HUES6 (cell line): ENCODE results near the gene PDF.
"Not testable (repeated sequence)": the region's sequence is repeated elsewhere in the genome, so short reads cannot be mapped to it uniquely, and the experiment has no call there.

Experiments used
- H3K27ac ChIP-seq: 2 replicates; pipeline ENCODE4 v1.7.0; 2013; ENCODE audit warnings: low read depth, mild to moderate bottlenecking, low read length, inconsistent platforms
- H3K27me3 ChIP-seq: 2 replicates; pipeline ENCODE4 v1.6.1; 2013; ENCODE audit warnings: low read length; ENCODE audit not compliant: control insufficient read depth, insufficient read depth
- H3K36me3 ChIP-seq: 2 replicates; pipeline ENCODE4 v1.6.1; 2013; ENCODE audit warnings: low read length; ENCODE audit not compliant: control insufficient read depth, insufficient read depth
- H3K4me1 ChIP-seq: 2 replicates; pipeline ENCODE4 v1.6.1; 2013; ENCODE audit warnings: low read length; ENCODE audit not compliant: control insufficient read depth, insufficient read depth
- H3K4me3 ChIP-seq: 2 replicates; pipeline ENCODE4 v1.5.1; 2013; ENCODE audit warnings: low read depth, low read length
- H3K9ac ChIP-seq: one replicate; pipeline ENCODE4 v1.6.1; 2013; ENCODE audit warnings: mild to moderate bottlenecking, low read length
- H3K9me3 ChIP-seq: 2 replicates; pipeline ENCODE4 v1.6.1; 2013; ENCODE audit warnings: low read depth, low read length; ENCODE audit not compliant: control insufficient read depth, insufficient read depth

Gene PDF

GRCh38 chr16:69301861-69302260, 28.5 kb downstream of the PDF start:
- Histone ChIP-seq H3K36me3 (peaks cover 21% of the 10 kb centered on the region), H3K4me3 (no peak overlapping the region), H3K27me3 (no peaks in the 10 kb centered on the region), H3K27ac (no peak overlapping the region), H3K4me1 (no peaks in the 10 kb centered on the region), H3K9me3 (no peaks in the 10 kb centered on the region), H3K9ac (no peak overlapping the region)

- H3K4me1 ChIP-seq, result no peaks in the 10 kb centered on the region
- H3K36me3 ChIP-seq, result peaks cover 21% of the 10 kb centered on the region
- no peak overlapping the region for H3K9ac ChIP-seq
- H3K27ac ChIP-seq, result no peak overlapping the region
- no peaks in the 10 kb centered on the region for H3K9me3 ChIP-seq
- H3K4me3 ChIP-seq, result no peak overlapping the region
- H3K27me3 ChIP-seq, result no peaks in the 10 kb centered on the region
Observed at GRCh38 chr16:69301187-69301586, 29.2 kb downstream of the PDF start.

GRCh38 chr16:69298261-69298660, 32.1 kb downstream of the PDF start:
- Histone ChIP-seq H3K9ac (no peak overlapping the region), H3K4me1 (no peaks in the 10 kb centered on the region), H3K9me3 (no peaks in the 10 kb centered on the region), H3K27me3 (no peaks in the 10 kb centered on the region), H3K27ac (no peak overlapping the region), H3K36me3 (peaks cover 19% of the 10 kb centered on the region), H3K4me3 (no peak overlapping the region)

- not testable (repeated sequence) for H3K4me3 ChIP-seq, H3K27me3 ChIP-seq, H3K9me3 ChIP-seq, H3K27ac ChIP-seq, H3K9ac ChIP-seq, H3K4me1 ChIP-seq
- H3K36me3 ChIP-seq, result peaks cover 15% of the 10 kb centered on the region
Observed at GRCh38 chr16:69296771-69297170, 33.6 kb downstream of the PDF start.

- no peaks in the 10 kb centered on the region for H3K36me3 ChIP-seq
Observed at GRCh38 chr16:69294051-69294450, 36.3 kb downstream of the PDF start.

GRCh38 chr16:69293401-69293800, 37.0 kb downstream of the PDF start:
- no peak overlapping the region for H3K9ac ChIP-seq
- no peak overlapping the region for H3K27ac ChIP-seq
- no peaks in the 10 kb centered on the region for H3K9me3 ChIP-seq
- H3K27me3 ChIP-seq, result no peaks in the 10 kb centered on the region
- no peak overlapping the region for H3K4me3 ChIP-seq
- H3K4me1 ChIP-seq, result no peaks in the 10 kb centered on the region
- H3K36me3 ChIP-seq, result no peaks in the 10 kb centered on the region

More at GRCh38 chr16:69294051-69294450, 36.3 kb downstream of the PDF start:
- H3K4me1 ChIP-seq, result no peaks in the 10 kb centered on the region
- no peaks in the 10 kb centered on the region for H3K27me3 ChIP-seq
- H3K27ac ChIP-seq, result no peak overlapping the region
- no peak overlapping the region for H3K9ac ChIP-seq
- H3K4me3 ChIP-seq, result no peak overlapping the region
- H3K9me3 ChIP-seq, result no peaks in the 10 kb centered on the region

- H3K9me3 ChIP-seq, H3K36me3 ChIP-seq, H3K27me3 ChIP-seq, H3K27ac ChIP-seq, H3K9ac ChIP-seq, H3K4me3 ChIP-seq, H3K4me1 ChIP-seq: not testable (repeated sequence)
Observed at GRCh38 chr16:69291657-69292056, 38.7 kb downstream of the PDF start.

- Histone ChIP-seq H3K4me3 (no peak overlapping the region), H3K27ac (no peak overlapping the region), H3K4me1 (no peaks in the 10 kb centered on the region), H3K36me3 (peaks cover 9% of the 10 kb centered on the region), H3K9me3 (no peaks in the 10 kb centered on the region), H3K27me3 (no peaks in the 10 kb centered on the region), H3K9ac (no peak overlapping the region)
Observed at GRCh38 chr16:69286941-69287713, 43.3 kb downstream of the PDF start.

- peaks cover 9% of the 10 kb centered on the region for H3K36me3 ChIP-seq
- no peaks in the 10 kb centered on the region for H3K4me1 ChIP-seq
- no peak overlapping the region for H3K9ac ChIP-seq
- H3K9me3 ChIP-seq, result no peaks in the 10 kb centered on the region
- H3K4me3 ChIP-seq, result no peak overlapping the region
- H3K27ac ChIP-seq, result no peak overlapping the region
- H3K27me3 ChIP-seq, result no peaks in the 10 kb centered on the region
Observed at GRCh38 chr16:69285240-69285639, 45.1 kb downstream of the PDF start.

- Histone ChIP-seq H3K4me1 (no peaks in the 10 kb centered on the region), H3K4me3 (no peak overlapping the region), H3K36me3 (peaks cover 9% of the 10 kb centered on the region), H3K9ac (no peak overlapping the region), H3K27ac (no peak overlapping the region), H3K9me3 (no peaks in the 10 kb centered on the region), H3K27me3 (no peaks in the 10 kb centered on the region)
Observed at GRCh38 chr16:69283851-69284250, 46.5 kb downstream of the PDF start.

- Histone ChIP-seq H3K9ac (no peak overlapping the region), H3K27me3 (no peaks in the 10 kb centered on the region), H3K4me3 (no peak overlapping the region), H3K9me3 (no peaks in the 10 kb centered on the region), H3K36me3 (peaks cover 6% of the 10 kb centered on the region; the same call in 1 of the 2 replicates), H3K4me1 (no peaks in the 10 kb centered on the region), H3K27ac (no peak overlapping the region)
Observed at GRCh38 chr16:69277413-69277812, 53.0 kb downstream of the PDF start.
